ENCODE results near the gene PRKCA. TPM values are rescaled to one million over a fixed set of nuclear protein-coding genes. Genes with fewer than 3 reads are reported as not detected.
A peak's percentile ranks its signal among the peaks of the same experiment; 100 is the strongest.

PRKCA gene
- total RNA-seq, 1 experiment from 2014 or later: 29.5 TPM

DNA sequence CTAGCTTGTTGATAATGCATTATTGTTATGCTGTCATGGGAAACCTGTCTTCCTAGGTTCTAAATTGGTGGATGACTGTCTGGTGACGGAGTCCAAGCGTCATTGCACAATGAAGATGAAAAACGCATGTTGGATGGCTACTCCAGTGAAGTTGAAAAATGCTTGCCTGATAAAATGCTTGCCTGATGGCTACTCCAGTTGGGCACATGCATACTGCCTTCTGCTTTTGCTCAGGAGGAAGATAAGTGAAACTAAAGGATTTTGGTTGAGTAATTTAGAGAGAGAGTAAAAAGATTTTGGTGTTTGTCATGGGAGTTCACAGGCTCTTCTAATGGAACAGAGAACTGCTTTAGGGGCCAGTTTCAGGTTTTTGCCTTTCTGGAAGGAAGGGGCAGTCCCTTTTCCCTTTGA lies 118.6 kb downstream of the PRKCA start:
- peaks cover 44% of the 10 kb centered on the region for H3K4me1 Mint-ChIP-seq
- ChIA-PET CTCF (interaction anchor here (1.0 to 1.3 kb wide), 3 partner anchors 13 to 146 kb away, joined by 3 read pairs; no protein-coding TSS in a partner anchor), POLR2A (no interaction called here)
- no peak for ATAC-seq
- DNase-seq (ENCODE audit: low spot score): no peak
- peak overlapping the region; percentile 46 for H3K27ac Mint-ChIP-seq
- H3K27me3 Mint-ChIP-seq (ENCODE audit: low read depth): no peaks in the 10 kb centered on the region
- H3K9me3 Mint-ChIP-seq: no peaks in the 10 kb centered on the region
- H3K36me3 Mint-ChIP-seq: no peaks in the 10 kb centered on the region
- H3K4me3 Mint-ChIP-seq: no peak overlapping the region
- TF ChIP-seq MXD4 (CRISPR knock-in tag; IDR thresholded peaks at IDR 0.05; ENCODE audit: borderline replicate concordance) (no peak), AFF4 (CRISPR knock-in tag; IDR thresholded peaks at IDR 0.05; ENCODE audit: borderline replicate concordance) (no peak), E2F1 (CRISPR knock-in tag; IDR thresholded peaks at IDR 0.05) (no peak)

- POLR2A ChIA-PET: no interaction called here
- H3K9me3 Mint-ChIP-seq: no peaks in the 10 kb centered on the region
- no peak overlapping the region for H3K4me3 Mint-ChIP-seq
- peaks cover 45% of the 10 kb centered on the region for H3K4me1 Mint-ChIP-seq
- ATAC-seq (no peak), DNase-seq (ENCODE audit: low spot score) (no peak)
- H3K36me3 Mint-ChIP-seq: no peaks in the 10 kb centered on the region
- H3K27me3 Mint-ChIP-seq (ENCODE audit: low read depth): no peaks in the 10 kb centered on the region
- peak overlapping the region; percentile 13; the same call in 1 of the 2 replicates for H3K27ac Mint-ChIP-seq
- CTCF ChIA-PET: no interaction called here
- TF ChIP-seq SMAD4 (CRISPR knock-in tag; IDR thresholded peaks at IDR 0.05) (no peak), CBFB (CRISPR knock-in tag; IDR thresholded peaks at IDR 0.05; ENCODE audit: low read depth) (no peak), ZMAT4 (CRISPR knock-in tag; IDR thresholded peaks at IDR 0.05) (no peak), NFE2L1 (CRISPR knock-in tag; IDR thresholded peaks at IDR 0.05) (no peak), ESRRA (CRISPR knock-in tag; IDR thresholded peaks at IDR 0.05; ENCODE audit: borderline replicate concordance) (no peak), ZBTB21 (CRISPR knock-in tag; IDR thresholded peaks at IDR 0.05; ENCODE audit: borderline replicate concordance) (no peak)
Measured at GRCh38 chr17:66422186-66422585, 119.8 kb downstream of the PRKCA start.

DNA sequence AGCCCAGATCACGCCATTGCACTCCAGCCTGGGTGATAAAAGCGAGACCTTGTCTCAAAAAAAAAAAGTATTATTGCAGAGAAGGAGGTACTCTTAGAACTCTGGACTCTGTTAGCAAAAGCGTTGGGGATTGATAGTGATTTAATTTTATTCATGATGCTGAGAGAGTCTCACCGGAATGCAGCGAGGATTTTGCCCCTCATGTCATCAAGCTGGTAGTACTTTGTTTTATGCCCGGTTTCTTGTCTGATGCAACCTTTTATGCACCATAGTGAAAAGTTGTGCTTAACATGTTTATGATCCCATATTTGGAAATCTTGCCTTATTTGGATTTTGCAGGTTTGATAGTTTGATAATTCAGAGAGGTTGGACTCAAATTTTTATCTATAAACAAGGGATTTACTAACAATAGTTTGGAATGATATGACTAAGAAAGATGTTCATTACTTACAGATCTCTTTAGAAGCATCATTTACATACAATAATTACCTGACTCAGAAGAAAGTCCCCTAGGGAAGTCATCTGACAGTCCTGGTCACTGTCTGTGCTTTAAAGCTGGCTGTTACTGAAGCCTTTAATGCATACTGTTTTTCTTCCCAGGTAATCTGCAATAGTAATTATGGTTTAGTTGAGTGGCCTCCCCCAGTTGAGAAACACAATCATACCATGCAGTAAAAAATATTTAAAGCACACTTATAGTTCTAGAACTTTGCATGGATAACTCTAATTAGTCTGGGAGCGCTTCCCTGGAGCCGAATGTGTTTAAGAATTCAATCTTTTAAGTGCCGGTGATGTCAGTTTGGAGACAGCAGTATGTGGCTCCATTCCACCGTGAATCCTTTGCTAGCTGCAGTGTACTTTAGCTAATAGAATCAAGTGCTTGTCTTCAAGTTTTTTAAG lies 120.9 kb downstream of the PRKCA start:
- ATAC-seq (no peak), DNase-seq (ENCODE audit: low spot score) (no peak)
- H3K9me3 Mint-ChIP-seq: no peaks in the 10 kb centered on the region
- peaks cover 38% of the 10 kb centered on the region for H3K4me1 Mint-ChIP-seq
- CTCF ChIA-PET: interaction anchor here (1.2 kb wide), 1 partner anchor 58 kb away, joined by 5 read pairs; no protein-coding TSS in a partner anchor
- no peaks in the 10 kb centered on the region for H3K27me3 Mint-ChIP-seq (ENCODE audit: low read depth)
- no peaks in the 10 kb centered on the region for H3K36me3 Mint-ChIP-seq
- no peak overlapping the region for H3K4me3 Mint-ChIP-seq
- POLR2A ChIA-PET: interaction anchor here (0.6 to 0.9 kb wide), 2 partner anchors 13 to 17 kb away, joined by 3 to 4 read pairs; no protein-coding TSS in a partner anchor
- 0 out of 2 replicates have a peak overlapping the region, but pooled peaks have one; percentile 16 for H3K27ac Mint-ChIP-seq
- TF ChIP-seq NFYB (CRISPR knock-in tag; conservative IDR thresholded peaks at IDR 0.05; ENCODE audit: low read depth): no peak
- no peak for TF ChIP-seq CREB1 (CRISPR knock-in tag; IDR thresholded peaks at IDR 0.05)
- no peak for TF ChIP-seq PRRX2 (CRISPR knock-in tag; IDR thresholded peaks at IDR 0.05)
- no peak for TF ChIP-seq GRHL2 (CRISPR knock-in tag; IDR thresholded peaks at IDR 0.05; ENCODE audit: insufficient replicate concordance, severe bottlenecking)

Data from WTC11 (cell line).